Pulmonary artery endothelial cell (primary cell): ENCODE results near the gene KDF1. TPM values are rescaled to one million over a fixed set of nuclear protein-coding genes. Genes with fewer than 3 reads are reported as not detected.

Experiments
- DNase-seq: peaks from one replicate; pipeline ENCODE4 v3.0.0-alpha.2; 2011; ENCODE audit warnings: low read depth, low spot score
- total RNA-seq: library from RNA; depleted of rRNA; stranded (reverse); fragments of >200 nt; gene quantifications from 2 replicates; pipeline ENCODE4 v1.2.3, GENCODE V29; 2014

The KDF1 gene
- total RNA-seq, 1 donor from 2014 or later: not detected

DNA sequence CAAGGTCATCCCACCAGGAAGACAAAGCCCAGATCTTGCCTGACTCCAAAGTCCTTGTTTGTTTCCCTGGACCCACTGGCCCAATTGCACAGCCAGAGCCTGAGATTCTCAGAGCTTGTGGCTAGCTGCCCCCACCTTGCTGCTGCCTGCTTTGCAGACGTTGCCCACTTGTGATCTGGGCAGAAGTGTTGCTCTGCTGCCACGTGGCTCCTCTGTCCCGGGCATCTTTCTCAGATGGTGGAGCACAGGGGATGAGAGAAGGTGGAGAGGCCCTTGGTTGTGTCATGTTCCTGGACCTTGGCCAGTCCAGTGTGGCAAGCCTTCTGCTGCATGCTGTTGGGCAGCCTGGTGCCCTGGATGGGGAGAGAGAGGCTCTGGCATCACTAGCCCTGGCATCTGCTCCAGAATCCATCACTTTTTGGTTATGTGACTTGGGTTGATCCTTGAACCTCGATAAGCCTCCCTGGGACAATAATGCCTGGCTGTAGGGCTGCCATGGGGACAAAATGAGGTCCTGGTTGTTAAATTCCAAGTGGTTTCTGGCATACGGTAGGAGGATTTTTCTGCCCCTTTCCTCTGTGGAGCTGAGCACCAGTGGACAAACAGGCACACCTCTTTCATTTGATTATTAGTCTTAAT lies 44.9 kb downstream of the KDF1 start:
- no peak for DNase-seq

DNA sequence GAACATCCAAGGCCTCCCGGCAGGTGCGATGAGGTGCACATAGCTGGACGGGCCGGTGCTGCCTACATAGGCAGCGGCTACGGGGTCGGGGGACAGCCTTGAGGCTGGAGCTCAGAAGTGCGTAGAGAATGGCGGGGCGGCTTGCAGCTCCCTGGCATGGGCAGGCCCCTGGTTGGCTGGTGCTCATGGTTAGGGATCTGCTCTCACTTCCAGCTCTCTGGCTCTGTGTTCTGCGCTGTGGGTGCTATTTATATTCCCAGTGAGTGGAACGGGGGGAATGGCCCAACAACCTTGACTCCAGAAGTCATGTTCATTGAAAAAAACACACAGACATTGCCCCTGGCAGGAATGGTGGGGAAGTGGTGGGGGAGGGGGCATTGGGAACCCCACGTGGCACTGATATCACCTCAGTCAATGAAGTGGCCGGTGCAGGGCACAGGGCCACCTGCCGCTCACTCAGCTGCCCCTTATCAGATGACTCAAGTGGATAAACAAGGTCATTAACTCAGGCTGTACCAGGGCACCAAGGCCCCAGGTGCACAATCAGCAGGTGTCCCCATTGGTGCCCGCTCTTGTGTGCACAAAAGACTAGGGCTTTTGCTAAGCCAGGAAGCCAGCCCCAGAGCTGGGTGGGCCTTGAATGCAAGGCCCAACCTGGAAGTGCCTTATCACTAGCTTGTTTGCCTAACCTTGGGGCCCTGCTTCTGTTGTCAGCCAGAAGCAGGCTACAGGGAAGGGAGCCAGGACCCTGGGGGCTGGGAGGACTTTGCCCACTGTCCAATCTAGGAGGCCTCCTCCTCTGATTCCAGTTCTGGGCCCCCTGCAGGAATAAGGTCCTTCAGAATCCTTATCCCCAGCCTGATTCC lies 46.3 kb downstream of the KDF1 start, which contains the start of gene NR0B2:
Gene NR0B2 (minus strand): TSS at position 222 of the 866 bp plus-strand sequence. CDS start 35 bp downstream, at position 187.
- DNase-seq: no peak

DNA sequence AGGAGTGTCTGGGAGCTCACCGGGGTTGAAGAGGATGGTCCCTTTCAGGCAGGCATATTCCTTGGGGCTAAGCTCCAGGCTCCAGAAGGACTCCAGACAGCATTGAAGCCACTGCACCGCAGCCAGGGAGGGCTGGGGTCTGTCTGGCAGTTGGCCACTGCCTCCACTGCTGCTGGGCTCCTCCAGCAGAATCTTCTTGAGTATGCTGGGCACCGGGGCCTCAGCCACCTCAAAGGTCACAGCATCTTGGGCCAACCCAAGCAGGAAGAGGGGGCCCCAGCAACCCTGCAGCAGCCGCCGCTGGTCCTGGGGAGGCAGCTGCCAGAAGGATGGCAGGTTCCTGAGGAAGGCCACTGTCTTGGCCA lies 46.9 kb downstream of the KDF1 start:
- no peak for DNase-seq

DNA sequence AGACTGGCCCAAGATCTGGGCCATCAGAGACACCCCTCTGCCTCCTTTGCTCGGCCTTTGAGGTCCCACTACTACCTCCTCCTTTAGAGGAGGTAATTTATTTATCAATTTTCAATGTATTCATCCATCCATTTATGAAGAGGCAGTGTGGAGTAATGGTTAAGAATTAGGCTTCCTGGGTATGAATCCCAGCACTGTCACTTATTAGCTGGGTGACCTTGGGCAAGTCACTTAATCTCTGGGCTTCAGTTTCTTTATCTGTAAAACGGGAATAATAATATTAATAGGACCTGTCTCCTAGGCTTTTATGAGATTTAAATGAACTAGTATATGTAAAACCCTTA lies 48.1 kb downstream of the KDF1 start:
- no peak for DNase-seq

DNA sequence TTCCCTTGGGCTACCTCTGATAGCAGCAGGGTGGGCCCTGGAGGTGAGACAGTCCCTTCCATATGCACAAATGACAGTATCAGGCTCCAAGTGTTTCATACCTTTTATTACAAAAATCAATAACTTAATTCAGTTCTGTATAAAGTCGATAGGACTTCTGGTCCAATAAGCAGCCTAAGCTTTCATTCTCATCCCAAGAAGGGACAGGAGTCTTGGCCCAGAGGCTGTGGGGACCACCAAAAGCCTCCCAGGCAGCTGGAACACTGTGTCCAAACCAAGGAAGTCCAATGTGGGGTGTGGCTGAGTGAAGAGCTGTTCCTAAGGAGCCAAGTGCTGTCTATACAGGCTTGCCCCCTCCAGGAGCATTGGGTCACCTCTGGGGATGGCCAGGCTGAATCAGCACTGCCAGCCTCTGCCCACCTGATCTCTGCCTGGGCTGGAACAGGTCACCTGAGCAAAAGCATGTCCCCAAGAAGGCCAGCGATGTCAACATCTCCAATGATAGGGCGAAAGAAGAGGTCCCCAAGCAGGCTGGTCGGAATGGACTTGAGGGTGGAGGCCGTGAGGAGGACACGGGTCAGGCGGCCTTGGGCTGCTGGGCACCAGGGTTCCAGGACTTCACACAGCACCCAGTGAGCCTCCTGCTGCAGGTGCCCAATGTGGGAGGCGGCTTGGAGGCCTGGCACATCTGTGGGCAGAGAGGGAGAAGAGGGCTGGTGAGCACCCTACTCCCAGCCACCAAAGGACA lies 48.7 kb downstream of the KDF1 start:
- no peak for DNase-seq

DNA sequence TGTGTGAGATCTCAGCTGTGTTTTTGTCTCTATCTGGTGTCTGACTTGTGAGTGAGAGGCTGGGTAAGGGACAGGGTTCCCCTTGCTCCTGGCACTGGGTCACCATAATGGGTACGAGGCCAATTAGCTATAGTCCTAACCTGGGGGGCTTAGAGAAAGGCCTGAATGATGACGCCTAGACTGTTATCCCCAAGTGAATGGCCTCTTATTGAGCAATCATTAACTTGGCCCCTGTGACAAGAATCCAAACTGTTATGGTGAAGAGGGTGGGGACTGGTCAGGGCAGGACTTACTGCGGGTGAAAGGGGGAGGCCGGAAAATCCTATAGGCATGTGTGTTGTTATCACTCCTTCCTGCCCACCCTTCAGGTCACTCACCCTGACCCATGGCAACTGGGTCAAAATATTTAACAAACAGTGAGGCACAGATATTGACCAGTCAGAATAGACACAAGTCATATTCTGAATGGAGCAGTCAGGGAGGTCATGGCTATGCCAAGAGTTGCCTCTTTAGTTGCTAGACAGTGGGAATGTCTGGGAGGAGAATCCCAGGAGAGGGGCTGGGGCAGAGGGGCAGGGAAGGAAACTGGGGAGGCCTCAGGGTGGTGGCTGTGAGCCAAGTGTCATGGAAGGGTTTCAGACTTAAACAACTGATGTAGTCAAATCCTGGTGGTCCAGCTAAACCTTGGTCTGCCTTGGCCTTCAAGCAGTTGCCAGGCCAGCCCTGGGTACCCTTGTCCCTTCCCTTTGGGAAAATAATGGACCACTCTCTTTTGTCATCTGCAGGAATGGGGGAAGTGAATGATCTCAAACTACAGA lies 49.7 kb downstream of the KDF1 start:
- no peak for DNase-seq

DNA sequence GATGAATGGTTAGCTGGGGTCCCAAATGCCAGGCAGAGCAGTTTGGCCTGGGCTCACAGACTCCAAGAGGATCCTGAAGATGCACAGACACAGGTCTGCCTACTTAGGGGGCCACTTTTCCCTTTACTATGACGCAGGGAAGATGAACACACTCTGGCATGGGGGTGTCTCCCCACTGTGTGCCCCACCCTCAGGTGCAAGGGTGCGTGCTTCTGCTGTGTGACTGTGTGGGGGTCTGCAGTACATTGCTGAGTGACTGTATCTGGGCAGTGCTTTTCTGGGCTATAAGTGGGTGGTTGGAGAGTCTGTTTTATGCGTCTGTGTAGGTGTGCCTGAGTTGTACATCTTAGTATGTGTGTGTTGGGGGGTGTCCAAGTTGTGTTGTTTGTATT lies 50.3 kb downstream of the KDF1 start:
- no peak for DNase-seq

DNA sequence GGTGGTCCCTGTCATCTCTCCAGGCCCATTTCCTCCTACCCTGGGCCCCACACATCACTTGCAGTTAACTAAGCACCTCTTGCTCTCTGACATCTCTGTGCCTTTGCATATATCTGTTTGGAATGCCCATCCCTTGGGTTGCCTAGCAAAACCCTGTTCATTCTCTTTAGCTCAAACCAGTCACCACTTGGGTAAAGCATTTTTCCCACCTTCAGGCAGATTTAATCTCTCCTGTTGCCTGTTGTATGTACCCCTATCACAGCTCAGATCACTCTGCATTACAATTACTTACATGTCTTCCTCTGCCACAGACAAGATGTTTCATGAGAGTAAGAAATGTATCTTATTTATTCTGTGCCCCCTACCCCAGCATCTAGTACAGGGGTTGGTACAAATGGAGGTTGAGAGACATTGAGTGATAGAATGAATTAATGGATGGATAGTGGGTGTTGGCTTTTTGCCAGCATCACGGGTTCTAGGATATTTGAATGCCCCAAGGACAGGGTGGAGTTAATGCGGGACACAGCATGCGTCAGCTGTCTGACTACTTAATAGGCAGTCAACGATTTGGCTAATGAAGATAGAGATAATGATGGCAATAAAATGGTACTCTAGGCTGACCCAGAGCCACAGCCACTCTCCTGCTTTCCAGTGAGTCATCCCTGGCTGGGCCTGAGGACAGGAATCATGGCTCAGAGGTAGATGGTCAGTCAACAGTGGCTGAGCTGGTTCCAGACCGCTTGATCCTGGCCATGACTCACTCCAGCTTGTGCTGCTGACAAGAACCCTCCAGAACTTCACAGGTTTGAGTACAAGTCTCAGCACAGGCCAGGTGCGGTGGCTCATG lies 53.0 kb downstream of the KDF1 start:
- peak; percentile 35 for DNase-seq

DNA sequence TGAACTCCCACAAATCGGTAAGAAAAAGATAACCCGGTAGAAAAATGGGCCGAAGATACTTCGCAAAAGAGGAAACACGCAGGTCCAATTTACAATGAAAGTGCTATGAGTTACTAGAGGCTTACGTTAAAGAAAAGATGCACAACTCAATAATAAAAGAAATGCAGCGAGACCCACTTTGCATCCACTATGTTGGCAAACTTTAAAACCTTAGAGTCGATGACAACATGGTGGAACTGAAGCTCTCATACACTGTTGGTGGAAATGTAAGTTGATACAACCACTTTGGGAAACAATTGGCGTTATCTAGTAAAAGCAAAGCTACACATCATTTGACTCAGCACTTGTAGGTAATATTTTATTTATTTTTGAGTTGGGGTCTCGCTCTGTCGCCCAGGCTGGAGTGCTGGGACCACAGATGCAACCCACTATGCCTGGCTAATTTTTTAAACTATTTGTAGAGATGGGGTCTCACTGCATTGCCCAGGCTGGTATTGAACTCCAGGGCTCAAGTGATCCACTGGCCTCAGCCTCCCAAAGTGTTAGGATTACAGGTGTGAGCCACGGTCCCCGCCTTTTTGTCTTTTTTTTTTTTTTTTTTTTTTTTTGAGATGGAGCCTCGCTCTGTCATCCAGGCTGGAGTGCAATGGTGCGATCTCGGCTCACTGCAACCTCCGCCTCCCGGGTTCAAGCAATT lies 59.3 kb downstream of the KDF1 start:
- DNase-seq: no peak

DNA sequence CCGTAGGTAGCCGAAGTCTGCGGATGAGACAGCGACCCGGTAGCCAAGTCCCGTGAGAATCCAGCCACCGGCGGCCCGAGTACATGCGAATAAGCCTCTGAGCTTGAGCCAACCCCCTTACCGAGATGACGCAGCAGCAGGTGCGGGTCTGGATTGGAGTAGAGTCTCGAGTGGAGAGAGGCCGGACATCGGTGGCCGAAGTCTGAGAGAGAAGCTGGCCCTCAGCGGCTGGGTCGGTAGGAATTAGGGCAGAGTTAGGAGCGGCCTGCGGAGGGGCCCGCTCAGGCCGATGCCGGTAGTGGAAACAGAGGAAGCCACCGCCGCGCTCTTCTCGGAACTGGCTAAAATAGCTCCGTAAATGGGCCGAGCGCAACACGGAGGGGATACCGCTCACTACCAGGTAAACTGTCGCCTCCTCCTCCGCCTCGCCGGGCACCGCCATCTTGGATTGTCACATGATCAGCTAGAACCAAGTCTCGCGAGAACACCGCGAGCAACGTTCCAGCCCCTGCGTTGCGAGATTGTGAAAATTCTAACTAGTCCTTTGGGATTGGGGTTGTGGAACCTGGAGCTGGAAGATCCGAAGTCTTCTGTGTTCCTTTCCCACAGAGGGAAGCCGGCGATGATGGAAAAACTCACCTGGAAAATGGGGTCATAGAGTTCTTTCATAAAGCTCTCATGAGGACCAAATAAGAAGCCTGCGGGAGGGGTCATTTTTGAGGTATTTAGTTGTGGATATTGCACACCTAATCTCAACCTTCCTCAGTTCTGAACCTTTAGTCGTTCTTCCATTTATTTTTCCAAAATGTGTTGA lies 60.1 kb downstream of the KDF1 start, which contains the start of gene GPATCH3:
Gene GPATCH3 (minus strand): TSS at position 467 of the 814 bp plus-strand sequence. CDS start 25 bp downstream, at position 442.
- DNase-seq: peak; percentile 73

Other genes with a start within 250 kb of the KDF1 start
- 7.3 and 8.3 TPM in 2 replicates for gene PIGV, start 172.5 kb downstream of the KDF1 start, total RNA-seq
- gene ZDHHC18, start 133.8 kb downstream of the KDF1 start, total RNA-seq: 6.5 and 12.9 TPM in 2 replicates
- 0.13 and 0.42 TPM in 2 replicates for gene SFN, start 97.3 kb downstream of the KDF1 start, total RNA-seq
- gene GPN2, start 70.2 kb downstream of the KDF1 start, total RNA-seq: 12.4 and 21.5 TPM in 2 replicates
- 12.6 and 14.4 TPM in 2 replicates for gene GPATCH3, start 60.0 kb downstream of the KDF1 start, total RNA-seq
- not detected in 2 replicates for gene NR0B2, start 46.5 kb downstream of the KDF1 start, total RNA-seq
- 55.1 and 72.5 TPM in 2 replicates for gene NUDC, start 38.7 kb downstream of the KDF1 start, total RNA-seq
- 10.9 and 12.3 TPM in 2 replicates for gene TRNP1, start 33.2 kb upstream of the KDF1 start, total RNA-seq
- gene TENT5B, start 52.4 kb upstream of the KDF1 start, total RNA-seq: 0.59 and 0.71 TPM in 2 replicates
- gene SLC9A1, start 194.7 kb upstream of the KDF1 start, total RNA-seq: 8.2 and 8.9 TPM in 2 replicates